Measurements from ENCODE around the gene BOD1. TPM values are rescaled to one million over a fixed set of nuclear protein-coding genes. Genes with fewer than 3 reads are reported as not detected.

The BOD1 gene
- total and polyA plus RNA-seq, 8 donors, result 21.5 to 42.5 (median 27.4) TPM

GRCh38 chr5:173642895-173643481 lies 26.5 kb upstream of the BOD1 start:
- no peaks in the 10 kb centered on the region for H3K36me3 ChIP-seq
- intact Hi-C loops (cut with DNase I), result no loop called here
- WGBS, 2 donors, result 87 to 93% methylated on average over 11 of the region's 11 CpGs
- FAIRE-seq (no peak), ATAC-seq (no peak), DNase-seq (no peak)
- no peak for TF ChIP-seq CTCF (IDR thresholded peaks at IDR 0.05)
- no peaks in the 10 kb centered on the region for H3K27me3 ChIP-seq
- H3K4me3 ChIP-seq, result no peak overlapping the region
- H3K4me1 ChIP-seq, result no peaks in the 10 kb centered on the region
- no peaks in the 10 kb centered on the region for H3K9me3 ChIP-seq
- H3K27ac ChIP-seq, result no peak overlapping the region

GRCh38 chr5:173642191-173642816 lies 25.9 kb upstream of the BOD1 start:
- Histone ChIP-seq H3K9me3 (no peaks in the 10 kb centered on the region), H3K4me1 (no peaks in the 10 kb centered on the region), H3K27me3 (no peaks in the 10 kb centered on the region), H3K4me3 (no peak overlapping the region), H3K27ac (no peak overlapping the region), H3K36me3 (no peaks in the 10 kb centered on the region)
- ATAC-seq (no peak), FAIRE-seq (no peak), DNase-seq (no peak)
- no peak for TF ChIP-seq CTCF (IDR thresholded peaks at IDR 0.05)
- 85 to 89% methylated on average over 9 of the region's 9 CpGs for WGBS, 2 donors
- intact Hi-C loops (cut with DNase I), result no loop called here

GRCh38 chr5:173640156-173640804 lies 23.8 kb upstream of the BOD1 start:
- intact Hi-C loops (cut with DNase I), result no loop called here
- Histone ChIP-seq H3K9me3 (no peaks in the 10 kb centered on the region), H3K27me3 (no peaks in the 10 kb centered on the region), H3K36me3 (no peaks in the 10 kb centered on the region), H3K4me3 (no peak overlapping the region), H3K4me1 (no peaks in the 10 kb centered on the region), H3K27ac (no peak overlapping the region)
- no peak for TF ChIP-seq CTCF (IDR thresholded peaks at IDR 0.05)
- DNase-seq (no peak), ATAC-seq (no peak), FAIRE-seq (no peak)
- 55 to 65% methylated on average over 4 of the region's 4 CpGs for WGBS, 2 donors

- Histone ChIP-seq H3K27me3 (no peaks in the 10 kb centered on the region), H3K4me3 (no peak overlapping the region), H3K36me3 (no peaks in the 10 kb centered on the region), H3K4me1 (no peaks in the 10 kb centered on the region), H3K9me3 (no peaks in the 10 kb centered on the region), H3K27ac (no peak overlapping the region)
- WGBS, 2 donors, result 76 to 77% methylated on average over 10 of the region's 10 CpGs
- DNase-seq (no peak), ATAC-seq (no peak), FAIRE-seq (no peak)
- no peak for TF ChIP-seq CTCF (IDR thresholded peaks at IDR 0.05)
- intact Hi-C loops (cut with DNase I), result no loop called here
These were observed 21.9 kb upstream of the BOD1 start for GRCh38 chr5:173638126-173639040.

Measured in pancreas (tissue), 10 donors.